H1 (cell line): Measurements from ENCODE around the gene LEMD2. TPM values are rescaled to one million over a fixed set of nuclear protein-coding genes. Genes with fewer than 3 reads are reported as not detected.

Experiments used
- CBX8 ChIP-seq: fragments of 300-800, 300-1000 bp; sonication (generic); IDR thresholded peaks from 2 replicates; pipeline ENCODE4 v1.7.1; 2016; ENCODE audit warnings: low read depth, low read length, borderline replicate concordance
- CHD7 ChIP-seq: fragments of 300-600 bp; sonication (generic); IDR thresholded peaks from 2 replicates; pipeline ENCODE4 v1.7.1; 2012; ENCODE audit warnings: low read length, moderate library complexity, mild to moderate bottlenecking, inconsistent platforms; ENCODE audit not compliant: insufficient replicate concordance
- GTF2F1 ChIP-seq: IDR thresholded peaks from 2 replicates; pipeline ENCODE4 v1.6.1; 2012; ENCODE audit warnings: low read depth, low read length, improper control_type of control experiment, borderline replicate concordance
- POU5F1 ChIP-seq: IDR thresholded peaks from 2 replicates; pipeline ENCODE4 v1.6.1; 2011; ENCODE audit warnings: low read depth, mild to moderate bottlenecking, low read length, moderate library complexity
- RBBP5 ChIP-seq: IDR thresholded peaks from 2 replicates; pipeline ENCODE4 v1.7.1; 2012; ENCODE audit warnings: low read depth, mild to moderate bottlenecking, inconsistent platforms, low read length, moderate library complexity, borderline replicate concordance
- SUZ12 ChIP-seq: fragments of 200-600 bp; sonication (generic); IDR thresholded peaks from 2 replicates; pipeline ENCODE4 v1.6.1; 2012; ENCODE audit warnings: mild to moderate bottlenecking, inconsistent platforms, low read length, moderate library complexity, mixed read lengths
- TBP ChIP-seq: IDR thresholded peaks from 2 replicates; pipeline ENCODE4 v1.6.1; 2011; ENCODE audit warnings: low read depth, low read length, improper control_type of control experiment
- TEAD4 ChIP-seq: IDR thresholded peaks from 2 replicates; pipeline ENCODE4 v1.6.1; 2012; ENCODE audit warnings: low read depth, low read length, inconsistent platforms, mixed read lengths
- ZNF274 ChIP-seq: IDR thresholded peaks from 2 replicates; pipeline ENCODE4 v1.7.0; 2012; ENCODE audit warnings: low read length, borderline replicate concordance; ENCODE audit errors: extremely low read depth
- polyA plus RNA-seq, 7 experiments: library from polyadenylated mRNA; depleted of rRNA in 3 of 7; stranded (reverse) in 5 of 7; unstranded in 2 of 7; fragments of >200 nt in 5 of 7; fragments of 200-250 nt in 2 of 7; gene quantifications; 1 replicate in 5 of 7; 2 replicates in 1 of 7; 4 replicates in 1 of 7; pipeline versions ENCODE4 v1.2.1 to v1.2.3, GENCODE V29; 2011 to 2013; ENCODE audit warnings: missing spikeins in 2 of 7, mixed read lengths in 2 of 7
- total RNA-seq: library from RNA; stranded (reverse); fragmentation: NEBNext Ultra II Directional; extraction: Animal tissue kit (Norgen Biotek cat#: 25700); gene quantifications from 2 replicates; pipeline ENCODE4 v1.2.1, GENCODE V29; 2021

LEMD2 gene
- total and polyA plus RNA-seq, 2 of the 8 experiments (the other 6 are each of a cell fraction or from before 2014, with no cell fraction given) = 32.7 to 57.3 TPM

GRCh38 chr6:33820243-33820642 is 31.3 kb upstream of the LEMD2 start (continued):
- TF ChIP-seq CHD7 (no peak), SUZ12 (no peak), GTF2F1 (no peak), POU5F1 (no peak), RBBP5 (no peak), CBX8 (no peak), TEAD4 (no peak), TBP (no peak), ZNF274 (no peak)
- TF ChIP-seq, all 59 proteins: peak for 0
